ENCODE results near the gene SDR42E1. TPM values are rescaled to one million over a fixed set of nuclear protein-coding genes. Genes with fewer than 3 reads are reported as not detected.
"Not testable (repeated sequence)": the region's sequence is repeated elsewhere in the genome, so short reads cannot be mapped to it uniquely, and the experiment has no call there.

SDR42E1 gene
- total RNA-seq, 5 donors from 2014 or later (not counting 1 experiment from before 2014, with no cell fraction given) = 3.0 to 7.4 (median 5.0) TPM

GRCh38 chr16:82013139-82013538, 1.9 kb upstream of the SDR42E1 start:
- ChIA-PET POLR2A (interaction anchor here in 1 of 2 donors (0.7 kb wide), 1 partner anchor 799 kb away, joined by 19 read pairs; no protein-coding TSS in a partner anchor), CTCF (interaction anchor here in 1 of 2 donors (0.7 kb wide), 1 partner anchor 390 kb away, joined by 4 read pairs; no protein-coding TSS in a partner anchor)
- Mint-ChIP-seq H3K9me3 (peaks cover 3 to 9% (median 4%) of the 10 kb centered on the region in 3 donors), H3K36me3 (peaks cover 9% of the 10 kb centered on the region), H3K27me3 (peaks cover 10 to 27% of the 10 kb centered on the region in 2 donors), H3K4me3 (peak overlapping the region in 1 of 3 donors; percentile 27), H3K4me1 (peaks cover 14 to 24% (median 15%) of the 10 kb centered on the region in 3 donors), H3K27ac (no peak overlapping the region)
- H3K36me3 ChIP-seq (ENCODE audit: control insufficient read depth in 2 of 2, extremely low read depth in 1 of 2, insufficient read depth in 1 of 2, low read length in 1 of 2) = no peaks in the 10 kb centered on the region
- DNase-seq = no peak
- peaks cover 3 to 14% of the 10 kb centered on the region in 2 experiments for H3K4me1 ChIP-seq (ENCODE audit: control insufficient read depth in 1 of 2, extremely low read depth in 1 of 2, insufficient read depth in 2 of 2, low read length in 2 of 2)
- H3K9me3 ChIP-seq = no peaks in the 10 kb centered on the region
- no CpG with 5 or more reads among the region's 2 CpGs for WGBS (ENCODE audit: insufficient coverage)
- peaks cover 3% of the 10 kb centered on the region in 2 experiments for H3K27me3 ChIP-seq (replicated peaks in 1 of 2; ENCODE audit: control insufficient read depth in 2 of 2, extremely low read depth in 1 of 2, insufficient read depth in 2 of 2, low read length in 1 of 2)
- no peak for ATAC-seq (replicated peaks in 1 of 4)
- H3K4me3 ChIP-seq (ENCODE audit: control insufficient read depth in 1 of 2, extremely low read depth in 1 of 2, low read length in 1 of 2) = no peak overlapping the region
- no peak overlapping the region for H3K27ac ChIP-seq (ENCODE audit: low read length)

DNA sequence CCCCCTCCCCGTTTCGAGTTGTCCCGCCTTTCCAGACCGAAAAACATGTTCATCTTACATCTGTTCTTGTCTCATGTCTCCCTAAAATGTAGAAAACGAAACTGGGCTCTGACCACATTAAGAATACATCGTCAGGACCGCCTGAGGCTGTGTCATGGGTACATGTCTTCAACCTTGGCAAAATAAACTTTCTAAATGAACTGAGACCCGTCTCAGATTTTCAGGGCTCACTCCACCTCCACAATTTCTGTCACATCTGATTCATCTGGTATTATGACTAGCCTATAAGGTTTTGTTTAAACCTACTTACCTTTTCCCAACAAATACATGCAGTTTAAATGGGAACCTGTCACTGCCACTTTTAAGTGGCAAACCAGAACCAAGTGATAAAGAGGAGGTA, 621 bp downstream of the SDR42E1 start:
- Mint-ChIP-seq H3K9me3 (peaks cover 3 to 12% (median 4%) of the 10 kb centered on the region in 3 donors), H3K27ac (peak overlapping the region in 1 of 2 donors; percentile 85), H3K36me3 (peaks cover 12% of the 10 kb centered on the region), H3K4me3 (peak overlapping the region; percentile 82 to 86 (median 84)), H3K4me1 (peaks cover 14 to 31% (median 22%) of the 10 kb centered on the region in 3 donors), H3K27me3 (peaks cover 8 to 23% of the 10 kb centered on the region in 2 donors)
- Histone ChIP-seq H3K36me3 (ENCODE audit: control insufficient read depth in 2 of 2, extremely low read depth in 1 of 2, insufficient read depth in 1 of 2, low read length in 1 of 2) (no peaks in the 10 kb centered on the region), H3K27me3 (replicated peaks in 1 of 2; ENCODE audit: control insufficient read depth in 2 of 2, extremely low read depth in 1 of 2, insufficient read depth in 2 of 2, low read length in 1 of 2) (peaks cover 0 to 3% of the 10 kb centered on the region in 2 experiments), H3K27ac (ENCODE audit: low read length) (no peak overlapping the region), H3K4me1 (ENCODE audit: control insufficient read depth in 1 of 2, extremely low read depth in 1 of 2, insufficient read depth in 2 of 2, low read length in 2 of 2) (peaks cover 3 to 14% of the 10 kb centered on the region in 2 experiments), H3K9me3 (no peaks in the 10 kb centered on the region), H3K4me3 (ENCODE audit: control insufficient read depth in 1 of 2, extremely low read depth in 1 of 2, low read length in 1 of 2) (peak overlapping the region; percentile 71 to 81)
- ATAC-seq (replicated peaks in 1 of 4) (no peak), DNase-seq (no peak)
- 75% methylated on average over 7 of the region's 8 CpGs for WGBS (ENCODE audit: insufficient coverage)
- POLR2A ChIA-PET = no interaction called here
- CTCF ChIA-PET = no interaction called here

DNA sequence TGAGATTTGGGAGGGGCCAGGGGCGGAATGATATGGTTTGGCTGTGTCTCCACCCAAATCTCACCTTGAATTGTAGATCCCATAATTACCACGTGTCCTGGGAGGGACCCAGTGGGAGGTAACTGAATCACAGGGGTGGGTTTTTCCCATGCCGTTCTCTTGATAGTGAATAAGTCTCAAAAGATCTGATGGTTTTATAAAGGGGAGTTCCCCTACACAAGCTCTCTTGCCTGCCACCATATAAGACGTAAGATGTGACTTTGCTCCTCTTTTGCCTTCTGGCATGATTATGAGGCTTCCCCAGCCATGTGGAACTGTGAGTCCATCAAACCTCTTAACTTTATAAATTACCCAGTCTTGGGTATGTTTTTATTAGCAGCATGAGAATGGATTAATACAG, 1.5 kb downstream of the SDR42E1 start:
- H3K36me3 ChIP-seq (ENCODE audit: control insufficient read depth in 2 of 2, extremely low read depth in 1 of 2, insufficient read depth in 1 of 2, low read length in 1 of 2); DNase-seq; H3K9me3 ChIP-seq; CTCF ChIA-PET; H3K27ac Mint-ChIP-seq; ATAC-seq (replicated peaks in 1 of 4); POLR2A ChIA-PET; H3K27ac ChIP-seq (ENCODE audit: low read length); H3K9me3 Mint-ChIP-seq; H3K27me3 ChIP-seq (replicated peaks in 1 of 2; ENCODE audit: control insufficient read depth in 2 of 2, extremely low read depth in 1 of 2, insufficient read depth in 2 of 2, low read length in 1 of 2); H3K4me3 ChIP-seq (ENCODE audit: control insufficient read depth in 1 of 2, extremely low read depth in 1 of 2, low read length in 1 of 2): not testable (repeated sequence)
- no CpG with 5 or more reads among the region's 4 CpGs for WGBS (ENCODE audit: insufficient coverage)
- peak overlapping the region in 1 of 3 donors; percentile 31 for H3K4me3 Mint-ChIP-seq
- H3K4me1 Mint-ChIP-seq = peaks cover 14 to 34% (median 22%) of the 10 kb centered on the region in 3 donors
- peaks cover 8 to 22% of the 10 kb centered on the region in 2 donors for H3K27me3 Mint-ChIP-seq
- H3K4me1 ChIP-seq (ENCODE audit: control insufficient read depth in 1 of 2, extremely low read depth in 1 of 2, insufficient read depth in 2 of 2, low read length in 2 of 2) = peaks cover 3 to 14% of the 10 kb centered on the region in 2 experiments
- H3K36me3 Mint-ChIP-seq = peaks cover 12% of the 10 kb centered on the region

- no peak for DNase-seq
- H3K9me3 ChIP-seq = no peaks in the 10 kb centered on the region
- H3K27ac Mint-ChIP-seq = no peak overlapping the region
- no peak for ATAC-seq (replicated peaks in 1 of 4)
- peaks cover 3 to 14% of the 10 kb centered on the region in 2 experiments for H3K4me1 ChIP-seq (ENCODE audit: control insufficient read depth in 1 of 2, extremely low read depth in 1 of 2, insufficient read depth in 2 of 2, low read length in 2 of 2)
- H3K36me3 ChIP-seq (ENCODE audit: control insufficient read depth in 2 of 2, extremely low read depth in 1 of 2, insufficient read depth in 1 of 2, low read length in 1 of 2) = peaks cover 0 to 2% of the 10 kb centered on the region in 2 donors
- H3K27ac ChIP-seq (ENCODE audit: low read length) = no peak overlapping the region
- ChIA-PET POLR2A (no interaction called here), CTCF (no interaction called here)
- peaks cover 14 to 36% (median 22%) of the 10 kb centered on the region in 3 donors for H3K4me1 Mint-ChIP-seq
- H3K27me3 Mint-ChIP-seq = peaks cover 8 to 22% of the 10 kb centered on the region in 2 donors
- H3K27me3 ChIP-seq (replicated peaks in 1 of 2; ENCODE audit: control insufficient read depth in 2 of 2, extremely low read depth in 1 of 2, insufficient read depth in 2 of 2, low read length in 1 of 2) = peaks cover 0 to 2% of the 10 kb centered on the region in 2 experiments
- H3K36me3 Mint-ChIP-seq = peaks cover 18% of the 10 kb centered on the region
- H3K9me3 Mint-ChIP-seq = peaks cover 0 to 8% (median 0%) of the 10 kb centered on the region in 3 donors
- H3K4me3 ChIP-seq (ENCODE audit: control insufficient read depth in 1 of 2, extremely low read depth in 1 of 2, low read length in 1 of 2) = no peak overlapping the region
- WGBS (ENCODE audit: insufficient coverage) = 97% methylated on average over 3 of the region's 9 CpGs
- H3K4me3 Mint-ChIP-seq = peak overlapping the region in 1 of 3 donors; percentile 31
Measured at GRCh38 chr16:82008957-82009592, 2.2 kb downstream of the SDR42E1 start.

GRCh38 chr16:82007189-82007588, 4.1 kb downstream of the SDR42E1 start:
- ATAC-seq (replicated peaks in 1 of 4) (no peak), DNase-seq (no peak)
- H3K27me3 Mint-ChIP-seq = peaks cover 0 to 14% of the 10 kb centered on the region in 2 donors
- 100% methylated on average over 1 of the region's 2 CpGs for WGBS (ENCODE audit: insufficient coverage)
- Histone ChIP-seq H3K4me3 (ENCODE audit: control insufficient read depth in 1 of 2, extremely low read depth in 1 of 2, low read length in 1 of 2) (no peak overlapping the region), H3K9me3 (no peaks in the 10 kb centered on the region), H3K27me3 (replicated peaks in 1 of 2; ENCODE audit: control insufficient read depth in 2 of 2, extremely low read depth in 1 of 2, insufficient read depth in 2 of 2, low read length in 1 of 2) (no peaks in the 10 kb centered on the region), H3K4me1 (ENCODE audit: control insufficient read depth in 1 of 2, extremely low read depth in 1 of 2, insufficient read depth in 2 of 2, low read length in 2 of 2) (peaks cover 3 to 14% of the 10 kb centered on the region in 2 experiments), H3K27ac (ENCODE audit: low read length) (no peak overlapping the region), H3K36me3 (ENCODE audit: control insufficient read depth in 2 of 2, extremely low read depth in 1 of 2, insufficient read depth in 1 of 2, low read length in 1 of 2) (peaks cover 0 to 7% of the 10 kb centered on the region in 2 donors)
- ChIA-PET POLR2A (no interaction called here), CTCF (interaction anchor here in 1 of 2 donors (0.6 kb wide), 1 partner anchor 120 kb away, joined by 3 read pairs; no protein-coding TSS in a partner anchor)
- peaks cover 14 to 36% (median 22%) of the 10 kb centered on the region in 3 donors for H3K4me1 Mint-ChIP-seq
- peaks cover 0 to 8% (median 0%) of the 10 kb centered on the region in 3 donors for H3K9me3 Mint-ChIP-seq
- H3K27ac Mint-ChIP-seq = no peak overlapping the region
- no peak overlapping the region for H3K4me3 Mint-ChIP-seq
- peaks cover 22% of the 10 kb centered on the region for H3K36me3 Mint-ChIP-seq

GRCh38 chr16:82006036-82006435, 5.2 kb downstream of the SDR42E1 start:
- Mint-ChIP-seq H3K27ac (no peak overlapping the region), H3K27me3 (peaks cover 0 to 10% of the 10 kb centered on the region in 2 donors), H3K36me3 (peaks cover 22% of the 10 kb centered on the region), H3K9me3 (peaks cover 0 to 8% (median 0%) of the 10 kb centered on the region in 3 donors), H3K4me1 (peaks cover 6 to 27% (median 15%) of the 10 kb centered on the region in 3 donors), H3K4me3 (no peak overlapping the region)
- Histone ChIP-seq H3K4me1 (ENCODE audit: control insufficient read depth in 1 of 2, extremely low read depth in 1 of 2, insufficient read depth in 2 of 2, low read length in 2 of 2) (peaks cover 3 to 7% of the 10 kb centered on the region in 2 experiments), H3K27me3 (replicated peaks in 1 of 2; ENCODE audit: control insufficient read depth in 2 of 2, extremely low read depth in 1 of 2, insufficient read depth in 2 of 2, low read length in 1 of 2) (no peaks in the 10 kb centered on the region), H3K9me3 (no peaks in the 10 kb centered on the region), H3K36me3 (ENCODE audit: control insufficient read depth in 2 of 2, extremely low read depth in 1 of 2, insufficient read depth in 1 of 2, low read length in 1 of 2) (peaks cover 0 to 7% of the 10 kb centered on the region in 2 donors), H3K27ac (ENCODE audit: low read length) (no peak overlapping the region), H3K4me3 (ENCODE audit: control insufficient read depth in 1 of 2, extremely low read depth in 1 of 2, low read length in 1 of 2) (no peak overlapping the region)
- no CpG with 5 or more reads among the region's 5 CpGs for WGBS (ENCODE audit: insufficient coverage)
- ATAC-seq (replicated peaks in 1 of 4) = no peak
- no peak for DNase-seq
- ChIA-PET POLR2A (no interaction called here), CTCF (interaction anchor here in 1 of 2 donors (0.5 kb wide), 1 partner anchor 113 kb away, joined by 3 read pairs; no protein-coding TSS in a partner anchor)
